SKM-1 treated with dmso at 0.1 percent for 144 hours (cell line): ENCODE data around the gene OLFM1.
"Not testable (repeated sequence)": the region's sequence is repeated elsewhere in the genome, so short reads cannot be mapped to it uniquely, and the experiment has no call there.

ENCODE experiments used
- DNase-seq: peaks from one replicate; lab custom pipeline; 2025; ENCODE audit not compliant: unreplicated experiment; lab: John Stamatoyannopoulos, UW

OLFM1 gene

GRCh38 chr9:135105938-135106491 lies 18.5 kb downstream of the OLFM1 start:
- DNase-seq, result no peak

- DNase-seq, result no peak
Measured at GRCh38 chr9:135106551-135107270, 19.2 kb downstream of the OLFM1 start.

- no peak for DNase-seq
Measured at GRCh38 chr9:135107581-135108235, 20.2 kb downstream of the OLFM1 start.

GRCh38 chr9:135108831-135109510 lies 21.5 kb downstream of the OLFM1 start:
- no peak for DNase-seq

GRCh38 chr9:135109650-135110049 lies 22.2 kb downstream of the OLFM1 start:
- DNase-seq, result no peak

GRCh38 chr9:135110416-135110815 lies 22.9 kb downstream of the OLFM1 start:
- DNase-seq, result no peak

GRCh38 chr9:135111600-135111999 lies 24.1 kb downstream of the OLFM1 start:
- not testable (repeated sequence) for DNase-seq

- no peak for DNase-seq
Measured at GRCh38 chr9:135116371-135116770, 28.9 kb downstream of the OLFM1 start.

GRCh38 chr9:135116881-135117280 lies 29.4 kb downstream of the OLFM1 start:
- DNase-seq, result no peak

- no peak for DNase-seq
Measured at GRCh38 chr9:135117281-135117680, 29.8 kb downstream of the OLFM1 start.

GRCh38 chr9:135119496-135120064 lies 32.1 kb downstream of the OLFM1 start:
- no peak for DNase-seq

GRCh38 chr9:135120249-135120648 lies 32.8 kb downstream of the OLFM1 start:
- DNase-seq, result no peak

GRCh38 chr9:135122316-135122715 lies 34.8 kb downstream of the OLFM1 start:
- DNase-seq, result no peak

GRCh38 chr9:135123126-135123772 lies 35.8 kb downstream of the OLFM1 start:
- DNase-seq, result no peak

- DNase-seq, result no peak
Measured at GRCh38 chr9:135123773-135124134, 36.3 kb downstream of the OLFM1 start.

GRCh38 chr9:135126451-135127187 lies 39.2 kb downstream of the OLFM1 start:
- no peak for DNase-seq

GRCh38 chr9:135127718-135128670 lies 40.5 kb downstream of the OLFM1 start:
- DNase-seq, result no peak

- no peak for DNase-seq
Measured at GRCh38 chr9:135129137-135129695, 41.7 kb downstream of the OLFM1 start.
